C4-2B (cell line): ENCODE measurements around the gene ANGEL1.

ENCODE experiments used
- H3K27ac ChIP-seq: fragments of 450-650 bp; 2 replicates; pipeline ENCODE4 v1.5.1; 2017
- CTCF ChIP-seq: fragments of 450-650 bp; conservative IDR thresholded peaks from 2 replicates; pipeline ENCODE4 v1.5.1; 2017; ENCODE audit warnings: mild to moderate bottlenecking
- ZFX ChIP-seq: fragments of 450-650 bp; IDR thresholded peaks from 2 replicates; pipeline ENCODE4 v1.6.1; 2017

Gene ANGEL1

DNA sequence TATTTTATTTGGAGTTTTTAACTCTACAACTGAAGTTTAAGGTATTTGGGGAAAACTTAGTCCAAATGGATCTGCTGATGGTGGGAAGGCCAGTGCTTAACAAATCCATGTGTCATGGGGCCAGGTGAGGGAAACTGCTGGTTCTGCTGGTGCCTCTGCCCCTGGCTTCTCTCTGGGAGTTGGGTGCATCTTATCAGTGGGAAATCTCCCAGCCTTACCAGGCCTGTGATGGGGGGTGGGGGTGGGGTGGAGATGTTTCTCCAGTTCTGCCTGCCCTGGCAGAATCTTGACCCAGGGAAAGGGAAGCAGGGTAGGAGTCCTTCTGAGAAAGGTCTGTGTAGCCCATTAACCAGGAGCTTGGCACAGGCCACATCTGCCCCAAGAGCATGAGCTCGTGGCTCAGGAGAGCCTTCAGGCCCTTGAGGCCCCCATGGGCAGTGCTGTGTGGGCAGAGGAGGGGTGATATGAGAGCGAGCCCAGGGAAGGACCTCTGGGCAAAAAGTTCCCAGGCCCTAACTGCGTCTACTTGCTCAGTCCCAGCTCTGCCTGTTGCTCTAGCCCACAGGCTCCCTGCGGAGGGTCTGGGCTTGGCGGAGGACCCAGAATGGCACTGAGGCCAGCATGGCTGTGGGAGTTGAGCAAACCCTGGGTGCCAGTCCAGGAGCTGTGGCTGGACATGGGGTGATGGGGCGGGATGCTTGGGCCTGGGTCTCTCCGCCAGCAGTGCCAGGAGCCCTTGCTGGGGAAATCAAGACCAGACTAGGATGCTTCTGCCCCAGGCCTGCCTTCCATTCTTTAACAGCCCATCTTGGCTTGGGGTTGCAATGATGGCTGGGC is 33.2 kb downstream of the ANGEL1 start:
- no peak for TF ChIP-seq CTCF
- no peak for TF ChIP-seq ZFX

GRCh38 chr14:76778546-76779215 is 34.0 kb downstream of the ANGEL1 start:
- TF ChIP-seq CTCF (no peak), ZFX (no peak)
- no peak overlapping the region for H3K27ac ChIP-seq

More for the DNA sequence above, 33.2 kb downstream of the ANGEL1 start:
- no peak overlapping the region for H3K27ac ChIP-seq

GRCh38 chr14:76777721-76778120 is 35.0 kb downstream of the ANGEL1 start:
- TF ChIP-seq CTCF (no peak), ZFX (no peak)

DNA sequence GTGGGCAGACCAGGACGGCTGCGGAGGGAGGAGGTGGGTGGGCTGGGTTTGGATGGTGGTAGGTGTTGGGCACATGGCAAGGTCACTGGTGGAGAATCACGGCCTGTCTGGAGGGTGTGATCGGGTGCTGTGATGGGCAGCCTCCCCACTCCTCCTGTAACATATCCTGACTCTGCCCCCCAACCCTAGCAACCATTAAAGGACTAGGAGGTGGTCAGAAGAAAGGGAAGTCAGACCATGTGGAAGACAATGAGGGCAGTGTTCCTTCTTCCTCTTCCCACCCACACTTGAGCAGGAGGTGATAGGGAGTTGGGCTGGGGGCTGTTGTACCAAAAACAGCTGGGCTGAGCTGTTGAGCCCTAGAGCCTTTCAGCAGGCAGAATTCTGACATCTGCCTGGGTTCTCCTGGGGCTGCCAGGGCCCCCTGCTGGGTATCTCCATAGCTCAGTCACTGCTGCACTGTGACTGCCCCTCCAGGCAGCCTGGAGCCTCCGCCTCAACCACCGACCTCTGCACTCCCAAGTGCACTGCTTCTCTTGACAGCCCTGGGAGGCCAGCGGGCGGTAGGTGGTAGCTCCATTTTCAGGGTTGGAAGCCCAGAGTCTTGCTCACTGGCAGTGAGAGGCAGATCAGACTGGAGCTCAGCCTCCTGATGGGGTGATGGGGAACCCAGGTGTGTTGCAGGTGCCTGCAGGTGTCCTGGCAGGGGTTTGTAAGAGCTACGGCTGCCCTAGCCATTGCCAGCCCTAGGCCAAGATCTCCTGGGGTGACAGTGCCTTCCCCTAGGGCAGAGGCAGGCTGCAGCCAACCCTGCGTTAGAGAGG is 36.0 kb downstream of the ANGEL1 start:
- no peak overlapping the region for H3K27ac ChIP-seq
- no peak for TF ChIP-seq CTCF
- no peak for TF ChIP-seq ZFX

More at GRCh38 chr14:76777721-76778120, 35.0 kb downstream of the ANGEL1 start:
- H3K27ac ChIP-seq, result no peak overlapping the region

GRCh38 chr14:76775695-76776427 is 36.8 kb downstream of the ANGEL1 start:
- H3K27ac ChIP-seq, result no peak overlapping the region

More at GRCh38 chr14:76775695-76776427, 36.8 kb downstream of the ANGEL1 start:
- TF ChIP-seq ZFX (no peak), CTCF (no peak)
